H1 (cell line): ENCODE measurements around the gene PIAS2. TPM values are rescaled to one million over a fixed set of nuclear protein-coding genes. Genes with fewer than 3 reads are reported as not detected.

ENCODE experiments used
- CTCF ChIA-PET: fragments of 300-600 bp; sonication (Branson Sonifier 250); formaldehyde crosslinking; loops from one replicate; lab custom pipeline; 2021; ENCODE audit not compliant: partially characterized antibody; lab: Charles Lee
- POLR2A ChIA-PET: fragments of 300-600 bp; sonication (Branson Sonifier 250); formaldehyde crosslinking; loops from one replicate; lab custom pipeline; 2021; ENCODE audit warnings: inconsistent platforms; ENCODE audit not compliant: partially characterized antibody; lab: Charles Lee
- DNase-seq, 2 experiments: peaks; one replicate each; pipeline versions ENCODE4 v3.0.0 to v3.0.0-alpha.2; 2010 to 2022; ENCODE audit warnings: low spot score in 2 of 2, low read depth in 1 of 2, mixed read lengths in 1 of 2
- FAIRE-seq: peaks from 2 replicates; lab custom pipeline; 2011; peaks lifted over from hg19 to GRCh38; lab: Jason Lieb, UNC
- H2AFZ ChIP-seq: 2 replicates; pipeline ENCODE4 v1.8.1; 2012; ENCODE audit warnings: low read length, inconsistent platforms
- H2AK5ac ChIP-seq: 2 replicates; pipeline ENCODE4 v1.6.1; 2013; ENCODE audit warnings: low read depth, low read length
- H2BK120ac ChIP-seq: replicated peaks from 2 replicates; pipeline ENCODE3; 2013; ENCODE audit warnings: low read depth, low read length, inconsistent platforms
- H2BK12ac ChIP-seq: 2 replicates; pipeline ENCODE4 v1.6.1; 2013; ENCODE audit warnings: low read depth, low read length
- H2BK15ac ChIP-seq: 2 replicates; pipeline ENCODE4 v1.6.1; 2013; ENCODE audit warnings: low read length
- H2BK20ac ChIP-seq: 2 replicates; pipeline ENCODE4 v1.6.1; 2013; ENCODE audit warnings: low read length
- H2BK5ac ChIP-seq: 2 replicates; pipeline ENCODE4 v1.6.1; 2013; ENCODE audit warnings: low read depth, low read length
- H3K14ac ChIP-seq: 2 replicates; pipeline ENCODE4 v1.6.1; 2013; ENCODE audit warnings: inconsistent platforms; ENCODE audit not compliant: insufficient read length
- H3K18ac ChIP-seq: 2 replicates; pipeline ENCODE4 v1.6.1; 2013; ENCODE audit warnings: low read length; ENCODE audit errors: extremely low read depth
- H3K23ac ChIP-seq: 2 replicates; pipeline ENCODE4 v1.6.1; 2013; ENCODE audit warnings: inconsistent platforms; ENCODE audit not compliant: insufficient read length
- H3K23me2 ChIP-seq: 2 replicates; pipeline ENCODE4 v1.6.1; 2013; ENCODE audit warnings: low read depth, low read length
- H3K27ac ChIP-seq: 2 replicates; pipeline ENCODE4 v1.6.1; 2011; ENCODE audit warnings: low read depth, low read length, inconsistent platforms
- H3K27me3 ChIP-seq, 4 experiments: replicated peaks in 1 of 4; 1 replicate in 1 of 4; 2 replicates in 3 of 4; pipeline versions ENCODE4 v1.6.1 to v1.8.1; 2011 to 2013; ENCODE audit warnings: low read length in 3 of 4, mild to moderate bottlenecking in 3 of 4, inconsistent platforms in 2 of 4, mixed read lengths in 2 of 4, moderate library complexity in 1 of 4; ENCODE audit not compliant: control insufficient read depth in 3 of 4, insufficient read depth in 3 of 4; ENCODE audit errors: extremely low read depth in 1 of 4
- H3K36me3 ChIP-seq, 4 experiments: 2 replicates each; pipeline versions ENCODE4 v1.6.1 to v1.8.1; 2011 to 2013; ENCODE audit warnings: mild to moderate bottlenecking in 4 of 4, low read length in 3 of 4, moderate library complexity in 2 of 4, control low read depth in 1 of 4, inconsistent platforms in 1 of 4; ENCODE audit not compliant: insufficient read depth in 4 of 4, control insufficient read depth in 2 of 4
- H3K4ac ChIP-seq: replicated peaks from 2 replicates; pipeline ENCODE3; 2013; ENCODE audit warnings: low read length, low read depth, mixed read lengths, inconsistent platforms; ENCODE audit not compliant: insufficient read length
- H3K4me1 ChIP-seq, 4 experiments: replicated peaks in 1 of 4; 1 replicate in 1 of 4; 2 replicates in 3 of 4; pipeline versions ENCODE4 v1.6.1 to v1.8.1; 2011 to 2013; ENCODE audit warnings: low read length in 3 of 4, inconsistent platforms in 2 of 4, mixed read lengths in 1 of 4; ENCODE audit not compliant: insufficient read depth in 4 of 4, control insufficient read depth in 3 of 4
- H3K4me2 ChIP-seq, 2 experiments: 2 replicates each; pipeline versions ENCODE4 v1.6.1 to v1.8.1; 2011 to 2013; ENCODE audit warnings: low read depth in 2 of 2, low read length in 2 of 2, control low read depth in 1 of 2, inconsistent platforms in 1 of 2, mild to moderate bottlenecking in 1 of 2; ENCODE audit not compliant: insufficient read depth in 1 of 2
- H3K4me3 ChIP-seq, 4 experiments: fragments of 200-600, 300-600 bp in 1 of 4; sonication (generic), shearing (Covaris generic), sonication (Bioruptor Twin) in 1 of 4; 2 replicates each; pipeline versions ENCODE4 v1.5.1 to v1.8.1; 2011 to 2016; ENCODE audit warnings: low read length in 4 of 4, low read depth in 3 of 4, control low read depth in 2 of 4, inconsistent platforms in 2 of 4, mild to moderate bottlenecking in 2 of 4, mixed read lengths in 1 of 4, moderate library complexity in 1 of 4; ENCODE audit not compliant: insufficient read depth in 2 of 4; ENCODE audit errors: extremely low read depth in 1 of 4
- H3K56ac ChIP-seq: replicated peaks from 2 replicates; pipeline ENCODE3; 2013; ENCODE audit warnings: low read depth, mild to moderate bottlenecking, mixed read lengths, low read length, inconsistent platforms; ENCODE audit not compliant: insufficient read length
- H3K79me1 ChIP-seq: 2 replicates; pipeline ENCODE4 v1.6.1; 2013; ENCODE audit warnings: low read depth, low read length, control low read depth
- H3K79me2 ChIP-seq, 2 experiments: 2 replicates each; pipeline versions ENCODE4 v1.6.1 to v1.8.1; 2012 to 2013; ENCODE audit warnings: low read length in 2 of 2, mild to moderate bottlenecking in 2 of 2, inconsistent platforms in 1 of 2; ENCODE audit not compliant: insufficient read depth in 2 of 2, control insufficient read depth in 1 of 2
- H3K9ac ChIP-seq, 4 experiments: replicated peaks in 1 of 4; 1 replicate in 1 of 4; 2 replicates in 3 of 4; pipeline versions ENCODE4 v1.6.1 to v1.8.1; 2011 to 2013; ENCODE audit warnings: low read depth in 3 of 4, low read length in 3 of 4, control low read depth in 2 of 4, mild to moderate bottlenecking in 2 of 4, moderate library complexity in 2 of 4, inconsistent platforms in 1 of 4; ENCODE audit errors: extremely low read depth in 1 of 4
- H3K9me3 ChIP-seq, 2 experiments: 2 replicates each; pipeline versions ENCODE4 v1.6.1 to v1.8.1; 2012 to 2013; ENCODE audit warnings: mild to moderate bottlenecking in 2 of 2, moderate library complexity in 2 of 2, control low read depth in 1 of 2, inconsistent platforms in 1 of 2, low read depth in 1 of 2, low read length in 1 of 2, mixed read lengths in 1 of 2; ENCODE audit not compliant: insufficient read depth in 2 of 2
- H4K20me1 ChIP-seq, 2 experiments: replicated peaks in 1 of 2; 2 replicates each; pipeline versions ENCODE3 to v1.8.1; 2011 to 2013; ENCODE audit warnings: inconsistent platforms in 2 of 2, low read length in 2 of 2, mild to moderate bottlenecking in 1 of 2; ENCODE audit not compliant: insufficient read depth in 2 of 2, control insufficient read depth in 1 of 2
- H4K5ac ChIP-seq: 2 replicates; pipeline ENCODE4 v1.6.1; 2013; ENCODE audit warnings: low read length, low read depth, mixed read lengths, inconsistent platforms; ENCODE audit not compliant: insufficient read length
- H4K8ac ChIP-seq: 2 replicates; pipeline ENCODE4 v1.8.0; 2013; ENCODE audit warnings: mild to moderate bottlenecking, moderate library complexity, low read length, inconsistent platforms; ENCODE audit not compliant: insufficient read depth; ENCODE audit errors: extremely low read depth
- H4K91ac ChIP-seq: replicated peaks from 2 replicates; pipeline ENCODE3; 2013; ENCODE audit warnings: low read length, mixed read lengths, inconsistent platforms; ENCODE audit not compliant: insufficient read length
- CBX8 ChIP-seq: fragments of 300-800, 300-1000 bp; sonication (generic); IDR thresholded peaks from 2 replicates; pipeline ENCODE4 v1.7.1; 2016; ENCODE audit warnings: low read depth, low read length, borderline replicate concordance
- GABPA ChIP-seq: IDR thresholded peaks from 2 replicates; pipeline ENCODE4 v1.6.1; 2011; ENCODE audit warnings: mild to moderate bottlenecking, low read length, moderate library complexity, borderline replicate concordance; ENCODE audit not compliant: insufficient read depth
- POU5F1 ChIP-seq: IDR thresholded peaks from 2 replicates; pipeline ENCODE4 v1.6.1; 2011; ENCODE audit warnings: low read depth, mild to moderate bottlenecking, low read length, moderate library complexity
- SP1 ChIP-seq: IDR thresholded peaks from 2 replicates; pipeline ENCODE4 v1.6.1; 2011; ENCODE audit warnings: low read depth, low read length
- TCF12 ChIP-seq: IDR thresholded peaks from 2 replicates; pipeline ENCODE4 v1.6.1; 2011; ENCODE audit warnings: low read depth, mild to moderate bottlenecking, low read length
- WGBS, 2 experiments: shearing (Covaris generic) in 1 of 2; methylation state at CpG; one replicate each; pipeline versions ENCODE4 v1.1.6 to v1.1.7; 2013 to 2015; ENCODE audit warnings: low lambda C conversion rate in 2 of 2, mixed read lengths in 2 of 2, inconsistent platforms in 1 of 2, low coverage in 1 of 2, missing lambda C conversion rate in 1 of 2; ENCODE audit not compliant: insufficient replicate concordance in 2 of 2, insufficient coverage in 1 of 2, insufficient read length in 1 of 2; ENCODE audit errors: extremely low coverage in 1 of 2, missing lambda C conversion rate in 1 of 2; 5-methylcytosine and 5-hydroxymethylcytosine counted together
- polyA plus RNA-seq, 7 experiments: library from polyadenylated mRNA; depleted of rRNA in 3 of 7; stranded (reverse) in 5 of 7; unstranded in 2 of 7; fragments of >200 nt in 5 of 7; fragments of 200-250 nt in 2 of 7; gene quantifications; 1 replicate in 5 of 7; 2 replicates in 1 of 7; 4 replicates in 1 of 7; pipeline versions ENCODE4 v1.2.1 to v1.2.3, GENCODE V29; 2011 to 2013; ENCODE audit warnings: missing spikeins in 2 of 7, mixed read lengths in 2 of 7
- total RNA-seq: library from RNA; stranded (reverse); fragmentation: NEBNext Ultra II Directional; extraction: Animal tissue kit (Norgen Biotek cat#: 25700); gene quantifications from 2 replicates; pipeline ENCODE4 v1.2.1, GENCODE V29; 2021
- TF ChIP-seq, protein P1 (sequence below): IDR thresholded peaks from 2 replicates; pipeline ENCODE4 v1.6.1; 2011; ENCODE audit warnings: low read length, improper control_type of control experiment
- TF ChIP-seq, protein P2 (sequence below): IDR thresholded peaks from 2 replicates; pipeline ENCODE4 v1.6.1; 2011; ENCODE audit warnings: low read depth, mild to moderate bottlenecking, low read length; ENCODE audit not compliant: insufficient read depth
- TF ChIP-seq, protein P3 (sequence below), 3 experiments: IDR thresholded peaks; 1 replicate in 2 of 3; 2 replicates in 1 of 3; pipeline versions ENCODE4 v1.5.1 to v1.6.1; 2011; ENCODE audit warnings: low read length in 3 of 3, mild to moderate bottlenecking in 3 of 3, inconsistent platforms in 2 of 3, low read depth in 1 of 3, moderate library complexity in 1 of 3; ENCODE audit not compliant: insufficient read depth in 1 of 3; ENCODE audit errors: control extremely low read depth in 1 of 3

The PIAS2 gene
- total and polyA plus RNA-seq, 2 of the 8 experiments (the other 6 are each of a cell fraction or from before 2014, with no cell fraction given), result 20.1 to 53.9 TPM

DNA sequence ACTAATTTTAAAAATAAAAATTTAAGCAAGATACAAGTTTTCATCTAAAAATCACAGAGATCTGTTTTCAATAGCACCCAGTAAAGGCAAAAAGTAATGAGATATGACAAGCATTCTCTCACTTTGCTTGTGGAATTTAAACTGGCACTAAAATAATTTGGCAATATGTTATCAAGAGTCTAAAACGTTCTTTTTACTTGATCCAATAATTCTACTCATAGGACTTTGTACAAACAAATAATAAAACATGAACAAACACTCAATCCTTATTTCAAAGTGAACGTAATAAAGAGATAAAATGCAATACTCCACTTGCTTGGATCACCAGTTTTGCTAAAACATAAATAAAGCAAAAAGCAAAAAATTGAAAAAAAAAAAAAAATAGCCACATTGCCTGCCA lies 30.4 kb downstream of the PIAS2 start:
- POLR2A ChIA-PET, result no interaction called here
- H3K79me2 ChIP-seq, result peaks cover 8 to 91% of the 10 kb centered on the region in 2 experiments; a peak in 3 of 4 replicates

More for the DNA sequence above, 30.4 kb downstream of the PIAS2 start:
- no peak overlapping the region for H3K56ac ChIP-seq
- no peak overlapping the region for H4K8ac ChIP-seq
- no peak overlapping the region for H3K4me3 ChIP-seq
- H4K91ac ChIP-seq, result no peak overlapping the region
- DNase-seq (no peak), FAIRE-seq (no peak)
- H2BK120ac ChIP-seq, result no peak overlapping the region
- no peak overlapping the region for H2BK5ac ChIP-seq
- no peak overlapping the region for H2BK12ac ChIP-seq
- H3K23me2 ChIP-seq, result no peaks in the 10 kb centered on the region
- no peak overlapping the region for H4K5ac ChIP-seq
- H2AFZ ChIP-seq, result no peak overlapping the region
- no peak overlapping the region for H3K4me2 ChIP-seq
- no peak overlapping the region for H3K9ac ChIP-seq
- no peak overlapping the region for H3K27ac ChIP-seq
- H3K18ac ChIP-seq, result no peak overlapping the region
- WGBS, 2 experiments, result 92% methylated on average over 2 of the region's 2 CpGs; no CpG with 5 or more reads in 1 of the 2 experiments
- CTCF ChIA-PET, result interaction anchor here (1.5 kb wide), 1 partner anchor 64 kb away, joined by 3 read pairs; no protein-coding TSS in a partner anchor
- H3K36me3 ChIP-seq, result peaks cover 9 to 33% (median 24%) of the 10 kb centered on the region in 4 experiments; a peak in 7 of 8 replicates
- no peaks in the 10 kb centered on the region for H3K4me1 ChIP-seq
- peaks cover 21 to 29% of the 10 kb centered on the region in 2 experiments for H3K9me3 ChIP-seq
- no peaks in the 10 kb centered on the region for H4K20me1 ChIP-seq
- H2AK5ac ChIP-seq, result no peak overlapping the region
- H2BK20ac ChIP-seq, result no peak overlapping the region
- H3K27me3 ChIP-seq, result no peaks in the 10 kb centered on the region
- H3K4ac ChIP-seq, result no peak overlapping the region
- H2BK15ac ChIP-seq, result no peak overlapping the region
- H3K23ac ChIP-seq, result no peak overlapping the region
- no peak overlapping the region for H3K14ac ChIP-seq
- H3K79me1 ChIP-seq, result peaks cover 5% of the 10 kb centered on the region; the same call in 1 of the 2 replicates
- TF ChIP-seq GABPA, result no peak
- no peak for TF ChIP-seq SP1
- TF ChIP-seq POU5F1, result no peak
- TF ChIP-seq CBX8, result no peak
- TF ChIP-seq, protein P1, sequence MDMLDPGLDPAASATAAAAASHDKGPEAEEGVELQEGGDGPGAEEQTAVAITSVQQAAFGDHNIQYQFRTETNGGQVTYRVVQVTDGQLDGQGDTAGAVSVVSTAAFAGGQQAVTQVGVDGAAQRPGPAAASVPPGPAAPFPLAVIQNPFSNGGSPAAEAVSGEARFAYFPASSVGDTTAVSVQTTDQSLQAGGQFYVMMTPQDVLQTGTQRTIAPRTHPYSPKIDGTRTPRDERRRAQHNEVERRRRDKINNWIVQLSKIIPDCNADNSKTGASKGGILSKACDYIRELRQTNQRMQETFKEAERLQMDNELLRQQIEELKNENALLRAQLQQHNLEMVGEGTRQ, result no peak
- TF ChIP-seq, protein P2, sequence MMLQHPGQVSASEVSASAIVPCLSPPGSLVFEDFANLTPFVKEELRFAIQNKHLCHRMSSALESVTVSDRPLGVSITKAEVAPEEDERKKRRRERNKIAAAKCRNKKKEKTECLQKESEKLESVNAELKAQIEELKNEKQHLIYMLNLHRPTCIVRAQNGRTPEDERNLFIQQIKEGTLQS, result no peak
- TF ChIP-seq TCF12, result no peak
- TF ChIP-seq, protein P3, sequence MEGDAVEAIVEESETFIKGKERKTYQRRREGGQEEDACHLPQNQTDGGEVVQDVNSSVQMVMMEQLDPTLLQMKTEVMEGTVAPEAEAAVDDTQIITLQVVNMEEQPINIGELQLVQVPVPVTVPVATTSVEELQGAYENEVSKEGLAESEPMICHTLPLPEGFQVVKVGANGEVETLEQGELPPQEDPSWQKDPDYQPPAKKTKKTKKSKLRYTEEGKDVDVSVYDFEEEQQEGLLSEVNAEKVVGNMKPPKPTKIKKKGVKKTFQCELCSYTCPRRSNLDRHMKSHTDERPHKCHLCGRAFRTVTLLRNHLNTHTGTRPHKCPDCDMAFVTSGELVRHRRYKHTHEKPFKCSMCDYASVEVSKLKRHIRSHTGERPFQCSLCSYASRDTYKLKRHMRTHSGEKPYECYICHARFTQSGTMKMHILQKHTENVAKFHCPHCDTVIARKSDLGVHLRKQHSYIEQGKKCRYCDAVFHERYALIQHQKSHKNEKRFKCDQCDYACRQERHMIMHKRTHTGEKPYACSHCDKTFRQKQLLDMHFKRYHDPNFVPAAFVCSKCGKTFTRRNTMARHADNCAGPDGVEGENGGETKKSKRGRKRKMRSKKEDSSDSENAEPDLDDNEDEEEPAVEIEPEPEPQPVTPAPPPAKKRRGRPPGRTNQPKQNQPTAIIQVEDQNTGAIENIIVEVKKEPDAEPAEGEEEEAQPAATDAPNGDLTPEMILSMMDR (IDR thresholded peaks at IDR 0.05; ENCODE audit: control extremely low read depth in 1 of 3, insufficient read depth in 1 of 3, low read depth in 1 of 3, low read length in 3 of 3), result no peak
